ENCODE measurements around the gene DFFB. TPM values are rescaled to one million over a fixed set of nuclear protein-coding genes. Genes with fewer than 3 reads are reported as not detected.
"Not testable (repeated sequence)": the region's sequence is repeated elsewhere in the genome, so short reads cannot be mapped to it uniquely, and the experiment has no call there.

DFFB gene
- total and polyA plus RNA-seq, 2 of the 4 experiments (the other 2 are of a cell fraction), result 6.5 to 7.3 TPM

GRCh38 chr1:3918359-3918758 lies 61.1 kb downstream of the DFFB start:
- intact Hi-C loops (cut with micrococcal nuclease); H2BK20ac ChIP-seq (ENCODE audit: low read depth, low read length); H4K5ac ChIP-seq (ENCODE audit: low read depth, low read length); H3K9me1 ChIP-seq (ENCODE audit: insufficient read depth, low read length); H3K14ac ChIP-seq (replicated peaks; ENCODE audit: low read depth, low read length); H3K4me3 ChIP-seq (ENCODE audit: insufficient read depth, low read depth, low read length); H4K8ac ChIP-seq (ENCODE audit: low read depth in 2 of 2, low read length in 2 of 2); H2BK15ac ChIP-seq (ENCODE audit: low read depth, low read length); H3K27me3 ChIP-seq (ENCODE audit: control insufficient read depth, insufficient read depth, low read length); H4K91ac ChIP-seq (ENCODE audit: insufficient read depth, low read depth, low read length); ATAC-seq (ENCODE audit: low read depth); H3K18ac ChIP-seq (ENCODE audit: low read depth, low read length); H3K23ac ChIP-seq (ENCODE audit: low read depth, low read length); H2AK5ac ChIP-seq (ENCODE audit: low read depth, low read length); H2AK9ac ChIP-seq (replicated peaks; ENCODE audit: low read depth, low read length, poor library complexity); H3K4me1 ChIP-seq (ENCODE audit: control insufficient read depth, insufficient read depth, low read length); DNase-seq; BruUV-seq (replicated peaks); H3K9ac ChIP-seq (ENCODE audit: low read depth, low read length); H3K36me3 ChIP-seq (ENCODE audit: control insufficient read depth, insufficient read depth, low read length); H3K9me3 ChIP-seq (ENCODE audit: control insufficient read depth, insufficient read depth, low read length); H2AFZ ChIP-seq (replicated peaks; ENCODE audit: low read length, poor library complexity); H3K56ac ChIP-seq (ENCODE audit: extremely low read depth, insufficient read depth, low read length); H4K20me1 ChIP-seq (ENCODE audit: insufficient read depth, low read length); dilution Hi-C loops (cut with HindIII; ENCODE audit: low sequenced_read_pairs, unreplicated experiment); H3K4ac ChIP-seq (ENCODE audit: low read depth, low read length); H3K79me1 ChIP-seq (ENCODE audit: low read depth in 1 of 2, low read length in 2 of 2); CTCF ChIA-PET; H3K4me2 ChIP-seq (ENCODE audit: low read depth, low read length); H3K27ac ChIP-seq (ENCODE audit: insufficient read depth, low read length); H2BK5ac ChIP-seq (ENCODE audit: low read depth, low read length, poor library complexity, severe bottlenecking); H2BK120ac ChIP-seq (ENCODE audit: low read depth, low read length): not testable (repeated sequence)
- in situ Hi-C loops (cut with MboI; ENCODE audit: low sequenced_read_pairs), result loop anchor here (25.0 kb wide), 1 partner anchor 1994 kb away; no protein-coding TSS in a partner anchor
- POLR2A ChIA-PET (ENCODE audit: unreplicated experiment), result interaction anchor here (0.6 kb wide), 1 partner anchor 736 kb away, joined by 3 read pairs; no protein-coding TSS in a partner anchor
- no CpG with 5 or more reads among the region's 6 CpGs for WGBS, 2 experiments (ENCODE audit: extremely low coverage in 2 of 2, insufficient read length in 1 of 2)
